SHP77 (cell line): ENCODE results near the gene GPR183.
A peak's percentile ranks its signal among the peaks of the same experiment; 100 is the strongest.

Experiments used
- DNase-seq, 2 experiments: peaks; one replicate each; lab custom pipeline; 2025; lab: John Stamatoyannopoulos, UW

The GPR183 gene

GRCh38 chr13:99312493-99312883 lies 5.3 kb upstream of the GPR183 start:
- DNase-seq: peak; percentile 77 to 83

- DNase-seq: no peak
Observed at GRCh38 chr13:99311748-99312492, 4.7 kb upstream of the GPR183 start.

GRCh38 chr13:99311137-99311536 lies 3.9 kb upstream of the GPR183 start:
- DNase-seq: no peak

- DNase-seq: no peak
Observed at GRCh38 chr13:99310382-99311031, 3.3 kb upstream of the GPR183 start.

GRCh38 chr13:99308471-99309087 lies 1.4 kb upstream of the GPR183 start:
- DNase-seq: no peak

GRCh38 chr13:99307648-99308339 lies 595 bp upstream of the GPR183 start:
- peak; percentile 16 to 32 for DNase-seq

GRCh38 chr13:99305566-99305965 lies 1.6 kb downstream of the GPR183 start:
- no peak for DNase-seq

- DNase-seq: no peak
Observed at GRCh38 chr13:99305158-99305557, 2.0 kb downstream of the GPR183 start.

- no peak for DNase-seq
Observed at GRCh38 chr13:99304541-99304940, 2.7 kb downstream of the GPR183 start.

GRCh38 chr13:99303863-99304521 lies 3.2 kb downstream of the GPR183 start:
- no peak for DNase-seq

GRCh38 chr13:99302637-99303505 lies 4.3 kb downstream of the GPR183 start:
- DNase-seq: no peak

- no peak for DNase-seq
Observed at GRCh38 chr13:99301913-99302636, 5.1 kb downstream of the GPR183 start.

GRCh38 chr13:99301056-99301838 lies 6.0 kb downstream of the GPR183 start:
- no peak for DNase-seq

- no peak for DNase-seq
Observed at GRCh38 chr13:99299920-99300341, 7.3 kb downstream of the GPR183 start.

- DNase-seq: no peak
Observed at GRCh38 chr13:99299256-99299919, 7.8 kb downstream of the GPR183 start.

- DNase-seq: no peak
Observed at GRCh38 chr13:99298056-99298455, 9.1 kb downstream of the GPR183 start.

- no peak for DNase-seq
Observed at GRCh38 chr13:99297331-99297730, 9.9 kb downstream of the GPR183 start.

GRCh38 chr13:99296398-99296797 lies 10.8 kb downstream of the GPR183 start:
- no peak for DNase-seq
